Measurements from ENCODE around the gene MGP.

GRCh38 chr12:14883686-14884085 is 2.0 kb downstream of the MGP start:
- TF ChIP-seq CTCF (IDR thresholded peaks at IDR 0.05) (no peak), POLR2AphosphoS5 (IDR thresholded peaks at IDR 0.05; ENCODE audit: low read depth, low read length) (no peak), SIN3A (IDR thresholded peaks at IDR 0.05; ENCODE audit: borderline replicate concordance, insufficient read depth, low read depth, low read length) (no peak), REST (IDR thresholded peaks at IDR 0.05; ENCODE audit: insufficient read depth in 1 of 2, low read depth in 2 of 2, low read length in 1 of 2) (no peak)

All from Panc1 (cell line).